IMR-90 (cell line): ENCODE results near the gene ASPG.

Source experiments
- CEBPB ChIP-seq: IDR thresholded peaks from 2 replicates; pipeline ENCODE4 v1.6.1; 2012; ENCODE audit warnings: low read depth, low read length, improper control_type of control experiment
- MAFK ChIP-seq: IDR thresholded peaks from 2 replicates; pipeline ENCODE4 v1.6.1; 2012; ENCODE audit warnings: low read depth, low read length, improper control_type of control experiment
- MAZ ChIP-seq: IDR thresholded peaks from 2 replicates; pipeline ENCODE4 v1.6.1; 2012; ENCODE audit warnings: low read depth, mild to moderate bottlenecking, low read length, improper control_type of control experiment, moderate library complexity, borderline replicate concordance
- NFE2L2 ChIP-seq: fragments of 150-350 bp; IDR thresholded peaks from 2 replicates; pipeline ENCODE4 v1.6.1; 2016; ENCODE audit warnings: low read depth, mild to moderate bottlenecking, low read length
- POLR2A ChIP-seq: IDR thresholded peaks from 2 replicates; pipeline ENCODE4 v1.6.1; 2012; ENCODE audit warnings: mild to moderate bottlenecking, low read depth, low read length
- RAD21 ChIP-seq: IDR thresholded peaks from 2 replicates; pipeline ENCODE4 v1.6.1; 2012; ENCODE audit warnings: low read length, improper control_type of control experiment
- RCOR1 ChIP-seq: IDR thresholded peaks from 2 replicates; pipeline ENCODE4 v1.6.1; 2012; ENCODE audit warnings: mild to moderate bottlenecking, low read length, improper control_type of control experiment; ENCODE audit not compliant: insufficient replicate concordance
- RFX5 ChIP-seq: IDR thresholded peaks from 2 replicates; pipeline ENCODE4 v1.8.0; 2012; ENCODE audit warnings: low read depth, mild to moderate bottlenecking, low read length, moderate library complexity
- SMC3 ChIP-seq: fragments of 150-350 bp; IDR thresholded peaks from 2 replicates; pipeline ENCODE4 v1.6.1; 2016; ENCODE audit warnings: low read depth, mild to moderate bottlenecking, antibody characterized with exemption, low read length, moderate library complexity
- TF ChIP-seq, protein P1 (sequence below): conservative IDR thresholded peaks from 2 replicates; pipeline ENCODE4 v1.5.1; 2012; ENCODE audit warnings: mild to moderate bottlenecking, low read depth, low read length, improper control_type of control experiment

DNA sequence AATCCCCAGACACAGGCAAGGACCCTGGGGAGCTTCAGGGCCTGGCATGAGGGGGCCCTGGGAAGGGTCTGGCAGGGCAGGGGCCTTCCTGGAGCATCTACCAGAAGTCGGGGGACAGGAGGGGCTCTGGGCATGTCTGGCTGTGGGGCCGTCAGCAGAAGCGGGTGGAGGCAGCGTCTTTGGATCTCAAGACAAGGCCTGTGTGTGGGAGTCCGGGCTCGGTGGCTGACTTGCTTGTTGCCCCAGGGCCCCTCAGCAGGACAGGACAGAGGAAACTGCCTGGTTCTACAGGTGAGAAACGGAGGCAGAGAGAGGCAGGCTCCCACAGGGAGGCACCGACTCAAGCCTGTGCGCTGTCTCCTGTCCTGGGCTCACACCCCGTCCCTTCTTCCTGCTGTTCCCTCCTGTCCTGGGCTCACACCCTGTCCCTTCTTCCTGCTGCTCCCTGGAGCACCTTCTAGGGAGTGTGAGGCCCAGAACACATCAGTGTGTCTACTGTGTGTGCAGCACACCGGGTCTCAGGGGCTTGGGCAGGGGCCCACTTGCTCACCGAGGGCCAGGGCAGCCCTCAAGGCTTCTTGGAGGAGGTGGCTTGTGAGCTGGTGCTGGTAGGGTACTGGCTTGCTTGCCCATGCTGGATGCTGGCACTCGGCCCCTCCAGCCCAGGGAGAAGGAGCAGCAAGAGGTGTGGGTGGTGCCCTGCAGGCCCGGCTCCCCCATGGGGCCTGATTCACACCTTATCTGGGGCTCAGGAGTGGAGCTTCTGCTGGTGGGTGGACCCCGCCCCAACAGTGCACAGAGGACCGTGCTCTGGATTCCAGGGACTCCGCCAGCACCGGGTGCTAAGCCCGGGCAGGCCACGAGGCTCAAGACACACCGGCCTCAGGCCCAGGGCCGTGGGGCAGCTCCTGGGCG, 14.9 kb downstream of the ASPG start:
- TF ChIP-seq, protein P1, sequence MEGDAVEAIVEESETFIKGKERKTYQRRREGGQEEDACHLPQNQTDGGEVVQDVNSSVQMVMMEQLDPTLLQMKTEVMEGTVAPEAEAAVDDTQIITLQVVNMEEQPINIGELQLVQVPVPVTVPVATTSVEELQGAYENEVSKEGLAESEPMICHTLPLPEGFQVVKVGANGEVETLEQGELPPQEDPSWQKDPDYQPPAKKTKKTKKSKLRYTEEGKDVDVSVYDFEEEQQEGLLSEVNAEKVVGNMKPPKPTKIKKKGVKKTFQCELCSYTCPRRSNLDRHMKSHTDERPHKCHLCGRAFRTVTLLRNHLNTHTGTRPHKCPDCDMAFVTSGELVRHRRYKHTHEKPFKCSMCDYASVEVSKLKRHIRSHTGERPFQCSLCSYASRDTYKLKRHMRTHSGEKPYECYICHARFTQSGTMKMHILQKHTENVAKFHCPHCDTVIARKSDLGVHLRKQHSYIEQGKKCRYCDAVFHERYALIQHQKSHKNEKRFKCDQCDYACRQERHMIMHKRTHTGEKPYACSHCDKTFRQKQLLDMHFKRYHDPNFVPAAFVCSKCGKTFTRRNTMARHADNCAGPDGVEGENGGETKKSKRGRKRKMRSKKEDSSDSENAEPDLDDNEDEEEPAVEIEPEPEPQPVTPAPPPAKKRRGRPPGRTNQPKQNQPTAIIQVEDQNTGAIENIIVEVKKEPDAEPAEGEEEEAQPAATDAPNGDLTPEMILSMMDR, result no peak
- TF ChIP-seq MAZ (no peak), MAFK (no peak), POLR2A (no peak), CEBPB (no peak), SMC3 (no peak), NFE2L2 (no peak), RFX5 (no peak), RCOR1 (no peak), RAD21 (no peak)
